ENCODE measurements around the gene GPR50.

DNA sequence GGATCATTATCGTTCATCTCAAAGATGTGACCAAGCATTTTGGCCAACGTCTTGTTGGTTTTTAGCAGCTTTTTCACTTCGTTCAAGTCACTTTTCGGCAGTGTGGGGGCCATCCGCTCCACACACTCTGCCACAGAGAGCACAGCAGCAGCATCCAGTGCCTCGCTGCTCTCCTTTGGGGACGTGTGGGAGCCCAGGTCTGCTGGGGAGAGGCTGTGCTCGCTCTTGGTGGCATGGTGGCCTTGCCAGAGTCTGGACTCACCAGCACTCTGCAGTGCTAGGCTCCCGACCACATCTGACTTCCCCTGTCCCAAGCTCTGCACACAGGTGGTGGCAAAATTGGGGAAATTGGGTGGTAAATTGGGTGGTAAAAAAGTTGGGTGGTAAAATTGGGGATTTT, 50.6 kb downstream of the GPR50 start:
- TF ChIP-seq, protein P1, sequence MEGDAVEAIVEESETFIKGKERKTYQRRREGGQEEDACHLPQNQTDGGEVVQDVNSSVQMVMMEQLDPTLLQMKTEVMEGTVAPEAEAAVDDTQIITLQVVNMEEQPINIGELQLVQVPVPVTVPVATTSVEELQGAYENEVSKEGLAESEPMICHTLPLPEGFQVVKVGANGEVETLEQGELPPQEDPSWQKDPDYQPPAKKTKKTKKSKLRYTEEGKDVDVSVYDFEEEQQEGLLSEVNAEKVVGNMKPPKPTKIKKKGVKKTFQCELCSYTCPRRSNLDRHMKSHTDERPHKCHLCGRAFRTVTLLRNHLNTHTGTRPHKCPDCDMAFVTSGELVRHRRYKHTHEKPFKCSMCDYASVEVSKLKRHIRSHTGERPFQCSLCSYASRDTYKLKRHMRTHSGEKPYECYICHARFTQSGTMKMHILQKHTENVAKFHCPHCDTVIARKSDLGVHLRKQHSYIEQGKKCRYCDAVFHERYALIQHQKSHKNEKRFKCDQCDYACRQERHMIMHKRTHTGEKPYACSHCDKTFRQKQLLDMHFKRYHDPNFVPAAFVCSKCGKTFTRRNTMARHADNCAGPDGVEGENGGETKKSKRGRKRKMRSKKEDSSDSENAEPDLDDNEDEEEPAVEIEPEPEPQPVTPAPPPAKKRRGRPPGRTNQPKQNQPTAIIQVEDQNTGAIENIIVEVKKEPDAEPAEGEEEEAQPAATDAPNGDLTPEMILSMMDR (conservative IDR thresholded peaks at IDR 0.05): no peak
- TF ChIP-seq ZFX (IDR thresholded peaks at IDR 0.05): no peak

Measured in C4-2B (cell line).